ENCODE results near the gene MEIS1.

Gene MEIS1

DNA sequence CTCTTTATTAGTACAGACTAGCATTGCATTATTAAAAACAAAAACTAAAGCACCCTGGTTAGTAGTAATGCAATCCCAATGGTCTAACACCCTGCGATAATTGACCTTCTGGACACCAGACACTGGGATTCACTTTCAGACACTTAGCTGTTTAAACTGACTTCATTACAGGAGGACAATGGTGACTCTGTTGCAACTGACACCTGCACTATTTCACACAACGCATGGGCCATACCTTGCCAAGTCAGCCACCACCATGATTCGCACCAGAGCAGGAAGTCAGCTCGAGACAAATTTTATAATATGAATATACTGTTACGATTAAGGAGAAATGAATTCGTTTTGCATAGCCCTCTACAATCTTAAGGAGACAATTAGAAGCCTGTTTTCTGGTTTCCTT, 150.7 kb downstream of the MEIS1 start:
- DNase-seq: no peak

DNA sequence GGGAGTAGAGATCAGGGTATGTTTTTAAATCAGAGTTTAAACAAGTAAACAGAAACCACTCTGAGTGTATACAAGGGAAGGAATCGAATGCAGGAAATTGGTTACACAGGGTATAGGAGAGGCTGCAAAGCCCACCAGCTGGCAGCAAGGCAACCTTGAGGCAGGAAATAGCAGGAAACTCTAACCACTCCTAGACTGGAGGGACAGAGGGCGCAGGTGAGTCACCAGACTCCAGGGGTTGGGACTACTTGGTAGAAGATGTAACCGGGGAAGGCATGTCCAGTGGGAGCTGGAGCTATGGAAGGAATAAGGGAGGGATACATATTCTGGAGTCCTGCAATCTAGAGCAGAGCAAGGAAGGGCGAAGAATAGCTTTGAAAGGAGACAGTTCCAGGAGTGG, 152.3 kb downstream of the MEIS1 start:
- DNase-seq: no peak

DNA sequence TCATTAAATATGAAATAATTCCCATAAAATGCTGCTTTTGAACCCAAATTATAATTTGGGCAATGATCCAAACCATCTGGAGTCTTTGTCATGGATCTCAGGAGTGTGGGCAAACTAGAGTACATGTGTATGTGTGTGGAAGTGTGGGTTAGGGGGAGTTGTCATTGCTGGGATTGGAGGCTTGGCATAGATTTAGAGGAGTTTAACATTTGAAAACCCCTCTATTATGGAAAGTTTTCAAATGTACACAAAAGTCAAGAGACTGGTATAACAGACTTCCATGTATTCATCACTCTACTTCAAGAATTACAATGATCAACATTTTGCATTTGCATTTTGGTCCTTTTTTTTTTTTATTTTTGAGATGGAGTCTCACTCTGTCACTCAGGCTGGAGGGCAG, 159.1 kb downstream of the MEIS1 start:
- DNase-seq: no peak

DNA sequence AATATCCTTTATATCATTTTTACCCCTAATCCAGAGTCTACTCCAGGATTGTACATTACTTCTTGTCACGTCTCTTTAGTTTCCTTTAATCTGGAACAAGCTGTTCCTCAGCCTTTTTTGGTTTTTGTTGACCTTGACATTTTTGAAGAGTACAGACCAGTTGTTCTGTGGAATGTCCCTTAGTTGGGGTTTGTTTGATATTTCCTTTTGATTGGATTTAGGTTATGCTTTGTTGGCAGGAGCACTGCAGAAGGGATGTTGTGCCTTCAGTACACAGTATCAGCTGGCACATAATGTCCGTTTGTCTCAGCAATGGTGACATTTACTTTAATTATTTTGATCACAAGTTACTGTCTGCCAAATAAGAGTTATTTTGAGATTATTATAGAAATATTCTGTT, 160.6 kb downstream of the MEIS1 start:
- no peak for DNase-seq

DNA sequence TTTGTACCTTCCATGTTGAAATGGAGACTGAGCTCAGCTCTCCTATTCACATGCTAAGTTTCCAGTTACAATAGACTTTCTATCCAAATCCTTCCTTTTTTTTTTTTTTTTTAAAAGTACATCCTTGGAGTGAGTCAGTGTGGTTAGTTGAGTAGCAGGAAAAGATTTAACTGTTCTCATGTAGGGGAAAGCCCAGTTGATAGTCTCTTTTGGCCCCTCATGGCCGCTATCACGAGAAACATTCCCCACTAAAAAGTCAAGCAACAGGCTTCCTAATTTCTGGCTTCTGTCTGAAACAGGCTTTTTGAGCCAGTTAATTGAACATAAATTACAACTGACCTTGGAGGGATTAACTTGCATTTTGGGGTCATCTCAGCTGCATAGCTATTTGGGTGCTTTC, 161.3 kb downstream of the MEIS1 start:
- DNase-seq: no peak

DNA sequence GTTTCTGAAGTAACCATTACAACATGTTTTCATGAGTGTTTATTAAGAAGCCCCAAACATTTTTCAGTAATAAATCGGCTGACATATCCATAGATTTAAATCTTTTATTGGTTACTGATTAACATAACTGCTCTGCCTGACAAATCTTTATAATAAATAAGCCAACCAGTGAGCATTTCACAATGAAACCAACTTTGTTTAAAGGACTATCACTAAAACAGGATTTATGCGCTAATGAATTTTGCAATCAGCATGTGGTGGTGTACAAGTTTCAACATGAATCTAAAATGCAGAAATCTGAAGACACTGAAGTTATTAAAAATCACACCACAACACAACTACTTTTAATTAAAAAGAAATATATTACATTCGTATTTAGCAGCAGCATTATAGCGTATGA, 166.7 kb downstream of the MEIS1 start:
- no peak for DNase-seq

DNA sequence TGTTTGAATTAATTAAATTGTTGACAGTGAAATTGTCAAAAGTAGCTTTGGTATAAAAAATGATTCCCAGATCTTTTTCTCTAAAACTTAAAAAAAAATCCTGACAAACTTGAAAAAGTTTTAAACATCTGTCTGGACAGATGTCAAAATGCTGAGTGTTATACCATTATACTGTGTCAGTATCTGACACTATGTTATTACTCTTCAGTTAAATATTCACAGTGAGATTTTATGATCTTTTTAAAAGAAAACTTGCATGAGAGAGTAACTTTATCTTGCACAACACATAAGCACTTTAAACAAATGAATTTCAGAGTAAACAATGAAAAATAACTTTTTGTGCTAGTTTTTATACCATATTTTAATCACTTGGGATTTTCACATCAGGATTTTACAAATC, 167.4 kb downstream of the MEIS1 start:
- no peak for DNase-seq

DNA sequence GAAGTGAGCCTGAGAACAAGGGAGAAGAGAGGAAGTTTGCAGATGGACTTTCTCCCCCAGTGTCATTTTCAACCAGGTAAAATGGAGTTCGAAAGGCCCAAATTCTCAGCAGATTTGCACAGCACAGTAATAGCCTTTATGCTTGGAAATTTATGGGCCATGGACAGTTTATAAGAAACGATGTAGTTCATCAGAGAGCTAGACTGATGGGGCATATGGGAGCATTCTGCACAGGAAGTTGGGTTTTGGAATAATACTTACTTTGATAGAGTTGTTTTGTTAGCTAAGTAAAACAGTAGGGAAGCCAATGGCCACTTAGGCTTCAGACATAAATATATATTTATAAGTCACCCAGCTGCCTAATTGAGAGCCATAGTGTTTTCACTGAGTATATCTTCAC, 169.4 kb downstream of the MEIS1 start:
- DNase-seq: no peak

DNA sequence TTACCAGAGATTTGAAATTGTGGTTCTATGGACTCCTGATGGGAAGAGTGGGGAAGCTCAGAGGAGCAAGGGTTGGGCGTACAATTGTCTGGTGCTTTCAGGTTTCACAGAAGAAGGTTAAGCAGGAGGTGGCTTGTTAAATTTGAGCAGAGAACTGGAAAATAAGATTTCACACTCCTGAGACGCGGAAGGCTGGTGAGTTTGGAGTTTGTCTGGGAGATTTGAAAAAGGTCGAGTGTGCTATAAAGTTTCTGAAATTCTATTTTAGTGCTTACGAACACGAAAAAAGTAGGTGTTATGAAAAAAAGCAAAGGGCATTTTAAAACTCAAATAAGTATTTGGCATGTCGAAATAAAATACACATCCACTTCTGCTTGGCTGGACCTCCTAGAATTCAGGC, 170.1 kb downstream of the MEIS1 start:
- DNase-seq: no peak

DNA sequence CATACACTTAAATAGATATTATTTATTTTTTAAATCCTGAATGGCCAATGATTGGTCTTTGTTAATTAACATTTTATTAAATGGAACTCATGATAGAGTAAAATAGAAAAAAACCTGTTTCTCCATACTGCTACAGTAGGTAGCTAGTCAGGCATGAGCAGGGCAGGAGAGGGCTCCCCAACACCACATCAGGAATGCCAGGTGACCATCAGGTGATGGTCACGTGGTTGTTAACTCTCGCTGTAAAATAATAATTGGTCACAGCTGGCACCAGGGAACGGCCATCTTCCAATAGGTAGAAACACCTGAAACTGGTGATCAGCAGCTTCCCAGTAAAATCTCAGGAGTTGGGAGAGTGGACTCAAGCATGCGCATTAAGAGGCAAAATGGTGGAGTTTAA, 172.2 kb downstream of the MEIS1 start:
- no peak for DNase-seq

Measured in NK-92 treated with Interleukin-12 subunit alpha and Interleukin-12 subunit beta, amount 100 ng/mL, for 24 hours (cell line).